HEK293 (cell line): ENCODE data around the gene ANKRD49.

ENCODE experiments used
- CTCF ChIA-PET: fragments of 350-600 bp; formaldehyde crosslinking; extraction: SDS; loops from one replicate; lab custom pipeline; 2021; ENCODE audit warnings: antibody characterized with exemption; lab: Yijun Ruan, JAX
- POLR2A ChIA-PET: fragments of 300-600 bp; formaldehyde crosslinking; extraction: SDS; loops from one replicate; lab custom pipeline; 2020; ENCODE audit warnings: antibody characterized with exemption, inconsistent platforms; lab: Yijun Ruan, JAX
- H3K27ac ChIP-seq: fragments of 200-500 bp; sonication (Bioruptor generic); 2 replicates; pipeline ENCODE4 v1.5.1; 2014; ENCODE audit warnings: low read depth, low read length, control low read depth, inconsistent platforms; ENCODE audit errors: extremely low read depth
- H3K36me3 ChIP-seq, 2 experiments: fragments of 200-500 bp in 1 of 2; sonication (Bioruptor generic) in 1 of 2; 1 replicate in 1 of 2; 2 replicates in 1 of 2; pipeline ENCODE4 v1.5.1; 2014 to 2017; ENCODE audit warnings: inconsistent platforms in 2 of 2, low read length in 2 of 2; ENCODE audit not compliant: control insufficient read depth in 2 of 2, insufficient read depth in 1 of 2
- H3K4me1 ChIP-seq: fragments of 200-500 bp; sonication (Bioruptor generic); 2 replicates; pipeline ENCODE4 v1.5.1; 2014; ENCODE audit warnings: mild to moderate bottlenecking, low read length, inconsistent platforms; ENCODE audit not compliant: control insufficient read depth, insufficient read depth
- H3K4me3 ChIP-seq: 2 replicates; pipeline ENCODE4 v1.5.1; 2011; ENCODE audit warnings: low read depth, mild to moderate bottlenecking, control low read depth, low read length, moderate library complexity
- H3K9me3 ChIP-seq: fragments of 200-500 bp; sonication (Bioruptor generic); 2 replicates; pipeline ENCODE4 v1.5.1; 2014; ENCODE audit warnings: low read depth, low read length, inconsistent platforms; ENCODE audit not compliant: control insufficient read depth, insufficient read depth
- BCL6B ChIP-seq: fragments of 450-650 bp; formaldehyde crosslinking; IDR thresholded peaks from 2 replicates; pipeline ENCODE4 v1.5.1; 2017; ENCODE audit warnings: missing biosample characterization, missing genetic modification characterization
- HIC1 ChIP-seq: fragments of 450-650 bp; formaldehyde crosslinking; IDR thresholded peaks from 2 replicates; pipeline ENCODE4 v1.5.1; 2016; ENCODE audit warnings: missing biosample characterization, missing genetic modification characterization
- PRDM1 ChIP-seq: fragments of 450-650 bp; formaldehyde crosslinking; IDR thresholded peaks from 2 replicates; pipeline ENCODE4; 2016; ENCODE audit warnings: missing biosample characterization, missing genetic modification characterization
- PRDM6 ChIP-seq: fragments of 450-650 bp; formaldehyde crosslinking; IDR thresholded peaks from 2 replicates; pipeline ENCODE4 v1.5.1; 2017; ENCODE audit warnings: missing biosample characterization, missing genetic modification characterization
- ZBTB11 ChIP-seq: fragments of 450-650 bp; formaldehyde crosslinking; conservative IDR thresholded peaks from 2 replicates; pipeline ENCODE4 v1.5.1; 2016; ENCODE audit warnings: low read depth, missing biosample characterization, missing genetic modification characterization
- ZBTB20 ChIP-seq: fragments of 450-650 bp; formaldehyde crosslinking; IDR thresholded peaks from 2 replicates; pipeline ENCODE4 v1.5.1; 2016; ENCODE audit warnings: missing biosample characterization, missing genetic modification characterization
- ZNF10 ChIP-seq: fragments of 450-650 bp; formaldehyde crosslinking; IDR thresholded peaks from 2 replicates; pipeline ENCODE4 v1.5.1; 2017; ENCODE audit warnings: missing biosample characterization, missing genetic modification characterization
- ZNF223 ChIP-seq: fragments of 450-650 bp; formaldehyde crosslinking; IDR thresholded peaks from 2 replicates; pipeline ENCODE4 v1.5.1; 2016; ENCODE audit warnings: missing biosample characterization, missing genetic modification characterization
- ZNF248 ChIP-seq: fragments of 450-650 bp; formaldehyde crosslinking; IDR thresholded peaks from 2 replicates; pipeline ENCODE4 v1.5.1; 2017; ENCODE audit warnings: missing biosample characterization, missing genetic modification characterization
- ZNF366 ChIP-seq: fragments of 450-650 bp; formaldehyde crosslinking; conservative IDR thresholded peaks from 2 replicates; pipeline ENCODE4 v1.5.1; 2016; ENCODE audit warnings: missing biosample characterization, missing genetic modification characterization
- ZNF394 ChIP-seq: fragments of 450-650 bp; formaldehyde crosslinking; IDR thresholded peaks from 2 replicates; pipeline ENCODE4 v1.5.1; 2016; ENCODE audit warnings: missing biosample characterization, missing genetic modification characterization, mild to moderate bottlenecking, moderate library complexity, borderline replicate concordance
- ZNF513 ChIP-seq: fragments of 450-650 bp; IDR thresholded peaks from 2 replicates; pipeline ENCODE4 v1.5.1; 2018; ENCODE audit warnings: missing biosample characterization, missing genetic modification characterization
- ZNF600 ChIP-seq: fragments of 450-650 bp; formaldehyde crosslinking; IDR thresholded peaks from 2 replicates; pipeline ENCODE4 v1.5.1; 2016; ENCODE audit warnings: missing biosample characterization, missing genetic modification characterization
- ZNF645 ChIP-seq: fragments of 450-650 bp; formaldehyde crosslinking; IDR thresholded peaks from 2 replicates; pipeline ENCODE4; 2016; ENCODE audit warnings: missing biosample characterization, missing genetic modification characterization
- ZNF670 ChIP-seq: fragments of 450-650 bp; formaldehyde crosslinking; IDR thresholded peaks from 2 replicates; pipeline ENCODE4 v1.5.1; 2016; ENCODE audit warnings: missing biosample characterization, missing genetic modification characterization, low read depth
- ZNF677 ChIP-seq: fragments of 450-650 bp; IDR thresholded peaks from 2 replicates; pipeline ENCODE4 v1.5.0; 2018; ENCODE audit warnings: missing biosample characterization, mild to moderate bottlenecking, missing genetic modification characterization, moderate library complexity
- TF ChIP-seq, protein P1 (sequence below): fragments of 450-650 bp; formaldehyde crosslinking; IDR thresholded peaks from 2 replicates; pipeline ENCODE4 v1.5.1; 2016; ENCODE audit warnings: missing biosample characterization, missing genetic modification characterization
- TF ChIP-seq, protein P2 (sequence below): fragments of 450-650 bp; formaldehyde crosslinking; IDR thresholded peaks from 2 replicates; pipeline ENCODE4 v1.5.1; 2016; ENCODE audit warnings: missing biosample characterization, missing genetic modification characterization, low read depth

Gene ANKRD49

GRCh38 chr11:94515398-94515797, 21.6 kb downstream of the ANKRD49 start:
- ChIA-PET POLR2A (no interaction called here), CTCF (interaction anchor here (0.7 to 2.6 kb wide), 3 partner anchors 10 to 620 kb away, joined by 6 to 9 read pairs (median 6); no protein-coding TSS in a partner anchor)
- Histone ChIP-seq H3K4me3 (no peak overlapping the region), H3K36me3 (no peaks in the 10 kb centered on the region), H3K27ac (no peak overlapping the region), H3K4me1 (0 out of 2 replicates have a peak, but pooled peaks cover 5% of the 10 kb centered on the region), H3K9me3 (no peaks in the 10 kb centered on the region)
- TF ChIP-seq ZNF513 (no peak), ZBTB11 (tag by site-specific recombination) (no peak), ZNF366 (tag by site-specific recombination) (peak; percentile 53), ZNF600 (tag by site-specific recombination) (no peak), ZNF670 (tag by site-specific recombination) (no peak), PRDM1 (tag by site-specific recombination) (peak; percentile 100), PRDM6 (tag by site-specific recombination) (no peak), ZNF223 (tag by site-specific recombination) (no peak), ZBTB20 (tag by site-specific recombination) (no peak), ZNF394 (tag by site-specific recombination) (no peak), ZNF248 (tag by site-specific recombination) (no peak)

GRCh38 chr11:94516725-94517124, 22.9 kb downstream of the ANKRD49 start:
- CTCF ChIA-PET, result interaction anchor here (0.7 to 1.8 kb wide), 9 partner anchors 9 to 1604 kb away, joined by 3 to 6 read pairs (median 3); no protein-coding TSS in a partner anchor
- no peak for TF ChIP-seq ZNF10 (tag by site-specific recombination)
- TF ChIP-seq, protein P1, sequence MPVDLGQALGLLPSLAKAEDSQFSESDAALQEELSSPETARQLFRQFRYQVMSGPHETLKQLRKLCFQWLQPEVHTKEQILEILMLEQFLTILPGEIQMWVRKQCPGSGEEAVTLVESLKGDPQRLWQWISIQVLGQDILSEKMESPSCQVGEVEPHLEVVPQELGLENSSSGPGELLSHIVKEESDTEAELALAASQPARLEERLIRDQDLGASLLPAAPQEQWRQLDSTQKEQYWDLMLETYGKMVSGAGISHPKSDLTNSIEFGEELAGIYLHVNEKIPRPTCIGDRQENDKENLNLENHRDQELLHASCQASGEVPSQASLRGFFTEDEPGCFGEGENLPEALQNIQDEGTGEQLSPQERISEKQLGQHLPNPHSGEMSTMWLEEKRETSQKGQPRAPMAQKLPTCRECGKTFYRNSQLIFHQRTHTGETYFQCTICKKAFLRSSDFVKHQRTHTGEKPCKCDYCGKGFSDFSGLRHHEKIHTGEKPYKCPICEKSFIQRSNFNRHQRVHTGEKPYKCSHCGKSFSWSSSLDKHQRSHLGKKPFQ, result no peak
- TF ChIP-seq, protein P2, sequence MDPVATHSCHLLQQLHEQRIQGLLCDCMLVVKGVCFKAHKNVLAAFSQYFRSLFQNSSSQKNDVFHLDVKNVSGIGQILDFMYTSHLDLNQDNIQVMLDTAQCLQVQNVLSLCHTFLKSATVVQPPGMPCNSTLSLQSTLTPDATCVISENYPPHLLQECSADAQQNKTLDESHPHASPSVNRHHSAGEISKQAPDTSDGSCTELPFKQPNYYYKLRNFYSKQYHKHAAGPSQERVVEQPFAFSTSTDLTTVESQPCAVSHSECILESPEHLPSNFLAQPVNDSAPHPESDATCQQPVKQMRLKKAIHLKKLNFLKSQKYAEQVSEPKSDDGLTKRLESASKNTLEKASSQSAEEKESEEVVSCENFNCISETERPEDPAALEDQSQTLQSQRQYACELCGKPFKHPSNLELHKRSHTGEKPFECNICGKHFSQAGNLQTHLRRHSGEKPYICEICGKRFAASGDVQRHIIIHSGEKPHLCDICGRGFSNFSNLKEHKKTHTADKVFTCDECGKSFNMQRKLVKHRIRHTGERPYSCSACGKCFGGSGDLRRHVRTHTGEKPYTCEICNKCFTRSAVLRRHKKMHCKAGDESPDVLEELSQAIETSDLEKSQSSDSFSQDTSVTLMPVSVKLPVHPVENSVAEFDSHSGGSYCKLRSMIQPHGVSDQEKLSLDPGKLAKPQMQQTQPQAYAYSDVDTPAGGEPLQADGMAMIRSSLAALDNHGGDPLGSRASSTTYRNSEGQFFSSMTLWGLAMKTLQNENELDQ (tag by site-specific recombination), result no peak
- TF ChIP-seq ZNF670 (tag by site-specific recombination), result no peak
- TF ChIP-seq ZNF645 (tag by site-specific recombination), result no peak
- no peak for TF ChIP-seq BCL6B (tag by site-specific recombination)
- TF ChIP-seq ZNF677 (tag by site-specific recombination), result no peak
- no peak for TF ChIP-seq HIC1

More at GRCh38 chr11:94516725-94517124, 22.9 kb downstream of the ANKRD49 start:
- POLR2A ChIA-PET, result no interaction called here
- no peaks in the 10 kb centered on the region for H3K9me3 ChIP-seq
- H3K36me3 ChIP-seq, result no peaks in the 10 kb centered on the region
- H3K27ac ChIP-seq, result no peak overlapping the region
- H3K4me1 ChIP-seq, result 0 out of 2 replicates have a peak, but pooled peaks cover 5% of the 10 kb centered on the region
- H3K4me3 ChIP-seq, result no peak overlapping the region
